ENCODE results near the gene TMPRSS4. TPM values are rescaled to one million over a fixed set of nuclear protein-coding genes. Genes with fewer than 3 reads are reported as not detected.

Gene TMPRSS4
- total RNA-seq, 4 donors from 2014 or later: 41.3 to 274 (median 159) TPM

DNA sequence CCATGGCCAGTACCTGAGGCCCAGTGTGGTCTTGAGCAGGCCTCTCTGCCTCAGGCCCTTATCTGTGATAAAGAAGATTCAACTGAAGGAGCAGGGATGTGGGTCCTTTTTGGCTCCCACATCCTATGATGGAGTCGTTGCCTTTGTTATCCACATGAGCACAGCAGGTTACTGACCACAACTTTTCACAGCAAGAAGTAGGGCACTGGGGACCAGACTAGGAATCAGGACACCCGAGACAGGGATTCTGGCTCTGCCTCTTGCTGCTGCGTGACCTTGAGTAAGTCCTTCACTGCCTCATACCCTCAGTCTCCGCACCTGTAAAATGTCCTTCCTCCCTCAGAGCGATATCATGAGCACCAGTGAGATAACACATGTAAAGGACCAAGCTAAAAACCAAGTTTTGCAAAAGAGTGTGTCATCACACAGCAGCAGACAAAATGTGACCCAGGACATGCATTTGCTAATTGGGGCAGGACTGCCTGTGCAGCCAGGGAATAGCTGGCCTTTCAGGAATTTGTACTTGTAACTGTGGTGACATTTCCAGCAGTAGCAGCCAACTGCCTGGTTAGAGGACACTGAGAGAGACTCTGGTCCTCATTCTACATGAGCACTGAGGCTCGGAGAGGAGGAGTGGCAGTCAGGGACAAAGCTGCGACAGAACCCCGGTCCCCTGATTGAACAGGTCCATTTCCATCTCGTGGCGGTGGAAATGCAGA lies 23.1 kb downstream of the TMPRSS4 start:
- no peaks in the 10 kb centered on the region for H3K27me3 ChIP-seq
- TF ChIP-seq CTCF (IDR thresholded peaks at IDR 0.05): no peak

GRCh38 chr11:118100691-118101232 lies 23.9 kb downstream of the TMPRSS4 start:
- Histone ChIP-seq H3K27me3 (no peaks in the 10 kb centered on the region), H3K27ac (no peak overlapping the region), H3K4me1 (no peaks in the 10 kb centered on the region), H3K9me3 (no peaks in the 10 kb centered on the region), H3K36me3 (peaks cover 0 to 8% (median 0%) of the 10 kb centered on the region in 3 donors), H3K4me3 (no peak overlapping the region)
- DNase-seq: no peak
- TF ChIP-seq CTCF (IDR thresholded peaks at IDR 0.05) (no peak), POLR2A (IDR thresholded peaks at IDR 0.05) (no peak)

More for the DNA sequence above, 23.1 kb downstream of the TMPRSS4 start:
- Histone ChIP-seq H3K9me3 (no peaks in the 10 kb centered on the region), H3K4me1 (no peaks in the 10 kb centered on the region), H3K27ac (no peak overlapping the region), H3K4me3 (no peak overlapping the region), H3K36me3 (peaks cover 0 to 8% (median 0%) of the 10 kb centered on the region in 3 donors)
- DNase-seq: no peak

GRCh38 chr11:118102721-118103261 lies 25.9 kb downstream of the TMPRSS4 start:
- Histone ChIP-seq H3K9me3 (no peaks in the 10 kb centered on the region), H3K4me3 (no peak overlapping the region), H3K27me3 (no peaks in the 10 kb centered on the region), H3K27ac (no peak overlapping the region), H3K4me1 (no peaks in the 10 kb centered on the region), H3K36me3 (peaks cover 0 to 8% (median 0%) of the 10 kb centered on the region in 3 donors)
- no peak for TF ChIP-seq POLR2A (IDR thresholded peaks at IDR 0.05)
- no peak for TF ChIP-seq CTCF (IDR thresholded peaks at IDR 0.05)
- no peak for DNase-seq

DNA sequence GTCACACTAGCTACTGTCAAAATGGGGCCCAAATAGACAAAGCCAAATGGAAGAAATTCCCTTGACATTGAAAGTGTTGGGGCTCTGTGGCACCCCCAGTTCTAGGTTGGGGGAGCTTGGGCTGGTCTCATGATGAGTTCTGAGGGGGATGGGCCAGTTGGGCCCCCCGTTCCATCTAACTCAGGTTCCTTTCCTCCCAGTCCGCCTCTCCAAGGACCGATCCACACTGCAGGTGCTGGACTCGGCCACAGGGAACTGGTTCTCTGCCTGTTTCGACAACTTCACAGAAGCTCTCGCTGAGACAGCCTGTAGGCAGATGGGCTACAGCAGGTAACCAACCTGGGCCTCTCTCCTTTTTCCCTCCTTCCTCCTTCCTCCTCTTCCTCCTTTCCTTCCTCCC lies 27.6 kb downstream of the TMPRSS4 start:
- no peaks in the 10 kb centered on the region for H3K27me3 ChIP-seq
- TF ChIP-seq CTCF (IDR thresholded peaks at IDR 0.05) (no peak), POLR2A (IDR thresholded peaks at IDR 0.05) (no peak)
- no peak overlapping the region for H3K27ac ChIP-seq
- no peaks in the 10 kb centered on the region for H3K4me1 ChIP-seq
- DNase-seq: no peak
- H3K36me3 ChIP-seq: peaks cover 0 to 12% (median 0%) of the 10 kb centered on the region in 3 donors
- no peaks in the 10 kb centered on the region for H3K9me3 ChIP-seq
- H3K4me3 ChIP-seq: no peak overlapping the region

- no peaks in the 10 kb centered on the region for H3K27me3 ChIP-seq
- no peak for DNase-seq
- no peak for TF ChIP-seq CTCF (IDR thresholded peaks at IDR 0.05)
- no peak for TF ChIP-seq POLR2A (IDR thresholded peaks at IDR 0.05)
- no peaks in the 10 kb centered on the region for H3K9me3 ChIP-seq
- H3K27ac ChIP-seq: no peak overlapping the region
- peaks cover 0 to 11% (median 0%) of the 10 kb centered on the region in 3 donors for H3K36me3 ChIP-seq
- no peaks in the 10 kb centered on the region for H3K4me1 ChIP-seq
- no peak overlapping the region for H3K4me3 ChIP-seq
Measured at GRCh38 chr11:118105657-118106305, 28.9 kb downstream of the TMPRSS4 start.
